ENCODE results near the gene ST6GALNAC5. TPM values are rescaled to one million over a fixed set of nuclear protein-coding genes. Genes with fewer than 3 reads are reported as not detected.

The ST6GALNAC5 gene
- total and polyA plus RNA-seq, 2 donors (not counting 3 experiments of a cell fraction or from before 2014, with no cell fraction given), result not detected

GRCh38 chr1:76854255-76854654 lies 13.0 kb upstream of the ST6GALNAC5 start:
- Histone ChIP-seq H3K4me1 (ENCODE audit: control insufficient read depth, extremely low read depth, insufficient read depth, low read length) (no peaks in the 10 kb centered on the region), H2AFZ (ENCODE audit: low read depth, low read length) (no peak overlapping the region), H3K27me3 (ENCODE audit: control insufficient read depth in 2 of 2, insufficient read depth in 2 of 2, low read length in 2 of 2) (peaks cover 0 to 11% of the 10 kb centered on the region in 2 experiments), H3K27ac (ENCODE audit: insufficient read depth, low read depth, low read length) (no peak overlapping the region), H3K36me3 (ENCODE audit: control insufficient read depth in 2 of 2, extremely low read depth in 1 of 2, insufficient read depth in 2 of 2, low read length in 2 of 2) (no peaks in the 10 kb centered on the region), H4K20me1 (replicated peaks; ENCODE audit: control insufficient read depth, extremely low read depth, insufficient read depth, low read length) (no peaks in the 10 kb centered on the region), H3K4me3 (replicated peaks in 1 of 3; ENCODE audit: insufficient read depth in 1 of 3, low read depth in 1 of 3, low read length in 3 of 3) (no peak overlapping the region), H3K79me2 (ENCODE audit: control insufficient read depth, insufficient read depth, low read length) (no peaks in the 10 kb centered on the region), H3K9ac (replicated peaks; ENCODE audit: extremely low read depth, insufficient read depth, low read length) (no peak overlapping the region), H3K9me3 (replicated peaks; ENCODE audit: control insufficient read depth, insufficient read depth, low read length) (no peaks in the 10 kb centered on the region), H3K4me2 (ENCODE audit: insufficient read depth, low read length) (no peak overlapping the region), H3K9me1 (replicated peaks; ENCODE audit: control insufficient read depth, extremely low read depth, insufficient read depth, low read length) (no peaks in the 10 kb centered on the region)
- ChIA-PET POLR2A (no interaction called here), CTCF (no interaction called here)
- FAIRE-seq (no peak), DNase-seq (ENCODE audit: low read depth, low spot score) (no peak)
- no TSS peak for BruUV-seq (replicated peaks)
- TF ChIP-seq JUN (IDR thresholded peaks at IDR 0.05; ENCODE audit: borderline replicate concordance, insufficient read depth, insufficient read length, low read depth) (no peak), CTCF (IDR thresholded peaks at IDR 0.05; ENCODE audit: extremely low read depth in 1 of 2, insufficient read depth in 1 of 2, low read depth in 1 of 2, low read length in 2 of 2) (no peak), GATA2 (IDR thresholded peaks at IDR 0.05; ENCODE audit: insufficient read depth, insufficient read length, low read depth, low read length) (no peak), POLR2A (IDR thresholded peaks at IDR 0.05; ENCODE audit: low read depth, low read length) (no peak), POLR2AphosphoS5 (IDR thresholded peaks at IDR 0.05; ENCODE audit: insufficient read depth, low read depth, low read length) (no peak), MAX (IDR thresholded peaks at IDR 0.05; ENCODE audit: insufficient read depth, insufficient read length) (no peak), FOS (IDR thresholded peaks at IDR 0.05; ENCODE audit: borderline replicate concordance, insufficient read depth, low read length) (no peak), MYC (IDR thresholded peaks at IDR 0.05; ENCODE audit: low read depth, low read length) (no peak), EZH2 (IDR thresholded peaks at IDR 0.05; ENCODE audit: borderline replicate concordance, low read depth, low read length, severe bottlenecking) (no peak)
- intact Hi-C loops (cut with micrococcal nuclease), result no loop called here
- dilution Hi-C loops (cut with MboI; ENCODE audit: extremely low pct_ligation_motif_present, low sequenced_read_pairs), result no loop called here

Data from endothelial cell of umbilical vein (primary cell).